ENCODE results near the gene PGAP3. TPM values are rescaled to one million over a fixed set of nuclear protein-coding genes. Genes with fewer than 3 reads are reported as not detected.

The PGAP3 gene
- total RNA-seq, 1 donor from 2014 or later = 12.2 TPM

GRCh38 chr17:39660397-39661385 is 27.2 kb downstream of the PGAP3 start:
- TF ChIP-seq CTCF (IDR thresholded peaks at IDR 0.05; ENCODE audit: insufficient read depth, low read depth, low read length) = no peak
- TF ChIP-seq EZH2 (IDR thresholded peaks at IDR 0.05; ENCODE audit: insufficient read depth, low read length) = no peak
- Histone ChIP-seq H2AFZ (ENCODE audit: low read depth, low read length) (no peak overlapping the region), H4K20me1 (ENCODE audit: insufficient read depth, low read length) (peaks cover 32% of the 10 kb centered on the region), H3K4me1 (ENCODE audit: insufficient read depth, low read length) (no peaks in the 10 kb centered on the region), H3K4me3 (ENCODE audit: insufficient read depth, low read depth, low read length) (no peak overlapping the region), H3K36me3 (ENCODE audit: insufficient read depth, low read length) (no peaks in the 10 kb centered on the region), H3K27ac (ENCODE audit: low read depth, low read length) (no peak overlapping the region), H3K79me2 (ENCODE audit: insufficient read depth, low read length) (no peaks in the 10 kb centered on the region), H3K27me3 (ENCODE audit: insufficient read depth, low read length) (no peaks in the 10 kb centered on the region), H3K9me3 (ENCODE audit: insufficient read depth, low read depth, low read length) (no peaks in the 10 kb centered on the region), H3K4me2 (ENCODE audit: low read length) (no peak overlapping the region), H3K9ac (ENCODE audit: low read length) (no peak overlapping the region)
- Mint-ChIP-seq H3K27ac (ENCODE audit: unreplicated experiment) (peak overlapping the region; percentile 53), H3K4me3 (ENCODE audit: unreplicated experiment) (no peak overlapping the region), H3K4me1 (ENCODE audit: low read depth, unreplicated experiment) (peaks cover 6% of the 10 kb centered on the region), H3K9me3 (ENCODE audit: unreplicated experiment) (no peaks in the 10 kb centered on the region), H3K27me3 (ENCODE audit: low read depth, unreplicated experiment) (peaks cover 2% of the 10 kb centered on the region), H3K36me3 (ENCODE audit: low read depth, unreplicated experiment) (peaks cover 11% of the 10 kb centered on the region)
- DNase-seq (ENCODE audit: low read depth) (no peak), FAIRE-seq (no peak)

DNA sequence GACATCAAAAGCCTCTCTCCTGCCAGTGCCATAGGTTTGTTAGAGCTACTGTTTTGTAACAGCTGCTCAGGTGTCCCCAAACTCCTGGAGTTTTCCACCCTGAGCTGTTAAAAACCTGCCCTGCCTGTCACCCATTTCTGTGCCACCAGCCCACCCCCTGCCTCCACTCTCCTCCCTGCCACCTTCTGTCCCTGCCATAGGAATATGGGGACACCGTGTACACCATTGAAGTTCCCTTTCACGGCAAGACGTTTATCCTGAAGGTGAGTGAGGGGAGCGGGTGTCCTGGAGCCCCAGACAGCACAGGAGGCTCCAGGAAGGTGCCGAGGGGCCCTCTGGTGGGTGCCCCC is 27.9 kb downstream of the PGAP3 start:
- Histone ChIP-seq H3K27me3 (ENCODE audit: insufficient read depth, low read length) (no peaks in the 10 kb centered on the region), H3K79me2 (ENCODE audit: insufficient read depth, low read length) (no peaks in the 10 kb centered on the region), H3K4me1 (ENCODE audit: insufficient read depth, low read length) (no peaks in the 10 kb centered on the region), H2AFZ (ENCODE audit: low read depth, low read length) (no peak overlapping the region), H3K36me3 (ENCODE audit: insufficient read depth, low read length) (no peaks in the 10 kb centered on the region), H3K4me2 (ENCODE audit: low read length) (no peak overlapping the region), H3K4me3 (ENCODE audit: insufficient read depth, low read depth, low read length) (no peak overlapping the region), H4K20me1 (ENCODE audit: insufficient read depth, low read length) (peaks cover 33% of the 10 kb centered on the region), H3K9ac (ENCODE audit: low read length) (no peak overlapping the region), H3K27ac (ENCODE audit: low read depth, low read length) (no peak overlapping the region), H3K9me3 (ENCODE audit: insufficient read depth, low read depth, low read length) (no peaks in the 10 kb centered on the region)
- no peak overlapping the region for H3K27ac Mint-ChIP-seq (ENCODE audit: unreplicated experiment)
- DNase-seq (ENCODE audit: low read depth) (no peak), FAIRE-seq (no peak)
- H3K4me3 Mint-ChIP-seq (ENCODE audit: unreplicated experiment) = no peak overlapping the region
- H3K9me3 Mint-ChIP-seq (ENCODE audit: unreplicated experiment) = no peaks in the 10 kb centered on the region
- no peak for TF ChIP-seq EZH2 (IDR thresholded peaks at IDR 0.05; ENCODE audit: insufficient read depth, low read length)
- TF ChIP-seq CTCF (IDR thresholded peaks at IDR 0.05; ENCODE audit: insufficient read depth, low read depth, low read length) = no peak
- H3K36me3 Mint-ChIP-seq (ENCODE audit: low read depth, unreplicated experiment) = peaks cover 16% of the 10 kb centered on the region
- H3K27me3 Mint-ChIP-seq (ENCODE audit: low read depth, unreplicated experiment) = peaks cover 2% of the 10 kb centered on the region
- peaks cover 8% of the 10 kb centered on the region for H3K4me1 Mint-ChIP-seq (ENCODE audit: low read depth, unreplicated experiment)
